SK-N-DZ (cell line): ENCODE data around the gene IFNL3.
"Not testable (repeated sequence)": the region's sequence is repeated elsewhere in the genome, so short reads cannot be mapped to it uniquely, and the experiment has no call there.

ENCODE experiments used
- DNase-seq: peaks from one replicate; pipeline ENCODE4 v3.0.0-alpha.2; 2015; ENCODE audit warnings: low spot score

The IFNL3 gene

GRCh38 chr19:39218230-39219007 lies 26.4 kb downstream of the IFNL3 start:
- DNase-seq, result no peak

- no peak for DNase-seq
These were observed 27.7 kb downstream of the IFNL3 start for GRCh38 chr19:39217094-39217493.

- not testable (repeated sequence) for DNase-seq
These were observed 29.5 kb downstream of the IFNL3 start for GRCh38 chr19:39215323-39215722.

- no peak for DNase-seq
These were observed 32.4 kb downstream of the IFNL3 start for GRCh38 chr19:39212375-39212742.

- DNase-seq, result no peak
These were observed 33.0 kb downstream of the IFNL3 start for GRCh38 chr19:39211731-39212374.

GRCh38 chr19:39209196-39209595 lies 35.6 kb downstream of the IFNL3 start:
- DNase-seq, result no peak

GRCh38 chr19:39208175-39208795 lies 36.5 kb downstream of the IFNL3 start:
- DNase-seq, result no peak

GRCh38 chr19:39207293-39207836 lies 37.4 kb downstream of the IFNL3 start:
- no peak for DNase-seq

GRCh38 chr19:39206122-39206521 lies 38.7 kb downstream of the IFNL3 start:
- no peak for DNase-seq

- DNase-seq, result no peak
These were observed 39.4 kb downstream of the IFNL3 start for GRCh38 chr19:39205449-39205764.

GRCh38 chr19:39203372-39204341 lies 41.1 kb downstream of the IFNL3 start, which contains the start of gene SYCN:
Gene SYCN (minus strand): TSS chr19:39204263. CDS start chr19:39204254, 9 bp downstream.
- no peak for DNase-seq

- no peak for DNase-seq
These were observed 41.8 kb downstream of the IFNL3 start for GRCh38 chr19:39202998-39203355.

GRCh38 chr19:39200803-39201115 lies 44.0 kb downstream of the IFNL3 start:
- no peak for DNase-seq

GRCh38 chr19:39200066-39200802 lies 44.6 kb downstream of the IFNL3 start:
- no peak for DNase-seq

GRCh38 chr19:39199025-39199424 lies 45.8 kb downstream of the IFNL3 start:
- peak; percentile 50 for DNase-seq

GRCh38 chr19:39197808-39198207 lies 47.0 kb downstream of the IFNL3 start:
- DNase-seq, result no peak

- no peak for DNase-seq
These were observed 47.8 kb downstream of the IFNL3 start, which contains the start of gene NCCRP1 for GRCh38 chr19:39196860-39197562. Gene NCCRP1 (plus strand): TSS chr19:39196964. CDS start chr19:39196983, 19 bp downstream.

- DNase-seq, result no peak
These were observed 48.5 kb downstream of the IFNL3 start for GRCh38 chr19:39196320-39196719.

- no peak for DNase-seq
These were observed 49.1 kb downstream of the IFNL3 start for GRCh38 chr19:39195755-39196154.
